HepG2 (cell line): ENCODE results near the gene ABCG4. TPM values are rescaled to one million over a fixed set of nuclear protein-coding genes. Genes with fewer than 3 reads are reported as not detected.

Source experiments
- ATAC-seq: fragments of 200-7000 bp; cut with Tn5 transposase; 3 replicates; pipeline ENCODE4 v1.9.1; 2020; ENCODE audit warnings: mild to moderate bottlenecking, moderate library complexity
- BruUV-seq: library from RNA; stranded (reverse); fragments of 400-500 nt; replicated peaks from 2 replicates; lab custom pipeline; 2021; lab: Mats Ljungman, UMichigan
- CTCF ChIA-PET: fragments of 300-600 bp; formaldehyde crosslinking; extraction: SDS; loops from one replicate; lab custom pipeline; 2021; ENCODE audit warnings: low total read pairs, inconsistent platforms, low intra/inter-chr PET ratio; lab: Yijun Ruan, JAX
- POLR2A ChIA-PET: fragments of 350-600 bp; sonication (Branson Sonifier 250); formaldehyde crosslinking; loops from one replicate; lab custom pipeline; 2020; ENCODE audit warnings: antibody characterized with exemption, inconsistent platforms; lab: Yijun Ruan, JAX
- DNase-seq: peaks from one replicate; pipeline ENCODE4 v3.0.0-alpha.2; 2015; ENCODE audit warnings: low spot score
- FAIRE-seq: peaks from 3 replicates; lab custom pipeline; 2011; peaks lifted over from hg19 to GRCh38; lab: Jason Lieb, UNC
- H2AFZ ChIP-seq: one replicate; pipeline ENCODE4 v1.6.1; 2011; ENCODE audit warnings: low read length, inconsistent platforms
- H3K27ac ChIP-seq: fragments of 300-600 bp; 3 replicates; pipeline ENCODE4 v1.8.0; 2011; ENCODE audit warnings: mixed run types, mild to moderate bottlenecking, mixed read lengths, low read length, inconsistent platforms; ENCODE audit not compliant: insufficient read depth; ENCODE audit errors: extremely low read length
- H3K27me3 ChIP-seq, 2 experiments: fragments of 200-600 bp in 1 of 2; 2 replicates in 1 of 2; 3 replicates in 1 of 2; pipeline versions ENCODE4 v1.6.0 to v1.8.0; 2011; ENCODE audit warnings: low read length in 2 of 2, mild to moderate bottlenecking in 2 of 2, moderate library complexity in 2 of 2, inconsistent platforms in 1 of 2; ENCODE audit not compliant: insufficient read depth in 2 of 2, control insufficient read depth in 1 of 2
- H3K36me3 ChIP-seq, 2 experiments: fragments of 200-600 bp in 1 of 2; replicated peaks in 1 of 2; 2 replicates in 1 of 2; 3 replicates in 1 of 2; pipeline versions ENCODE4 v1.5.1 to v1.8.0; 2011; ENCODE audit warnings: low read length in 2 of 2, inconsistent platforms in 1 of 2; ENCODE audit not compliant: insufficient read depth in 2 of 2, control insufficient read depth in 1 of 2
- H3K4me1 ChIP-seq: 2 replicates; pipeline ENCODE4 v1.5.1; 2012; ENCODE audit warnings: low read length, inconsistent platforms; ENCODE audit not compliant: insufficient read depth
- H3K4me2 ChIP-seq: 2 replicates; pipeline ENCODE4 v1.6.0; 2011; ENCODE audit warnings: low read depth, low read length, inconsistent platforms
- H3K4me3 ChIP-seq, 3 experiments: fragments of 200-600 bp in 1 of 3; sonication (generic), shearing (Covaris generic) in 1 of 3; replicated peaks in 1 of 3; 2 replicates each; pipeline ENCODE4 v1.5.1; 2011 to 2016; ENCODE audit warnings: low read length in 3 of 3, inconsistent platforms in 2 of 3, low read depth in 2 of 3, mild to moderate bottlenecking in 2 of 3, control low read depth in 1 of 3, mixed read lengths in 1 of 3; ENCODE audit not compliant: insufficient read depth in 1 of 3
- H3K79me2 ChIP-seq: one replicate; pipeline ENCODE4 v1.6.1; 2011; ENCODE audit warnings: low read length, inconsistent platforms; ENCODE audit not compliant: insufficient read depth
- H3K9ac ChIP-seq: 2 replicates; pipeline ENCODE4 v1.6.0; 2011; ENCODE audit warnings: mild to moderate bottlenecking, low read depth, low read length, inconsistent platforms; ENCODE audit not compliant: insufficient read depth
- H3K9me3 ChIP-seq: 2 replicates; pipeline ENCODE4 v1.5.1; 2012; ENCODE audit warnings: mild to moderate bottlenecking, low read length
- H4K20me1 ChIP-seq: 2 replicates; pipeline ENCODE4 v1.6.0; 2011; ENCODE audit warnings: inconsistent platforms, mild to moderate bottlenecking, low read length, moderate library complexity; ENCODE audit not compliant: insufficient read depth
- ARNT ChIP-seq: fragments of 450-650 bp; IDR thresholded peaks from 2 replicates; pipeline ENCODE4 v1.6.1; 2017
- ELF4 ChIP-seq: sonication (generic); formaldehyde crosslinking; IDR thresholded peaks from 2 replicates; pipeline ENCODE4 v1.5.0; 2020; ENCODE audit warnings: missing genetic modification reagents, mild to moderate bottlenecking, moderate library complexity, borderline replicate concordance
- HMG20A ChIP-seq: IDR thresholded peaks from 2 replicates; pipeline ENCODE4 v1.6.1; 2016; ENCODE audit warnings: borderline replicate concordance
- LCORL ChIP-seq, 2 experiments: fragments of 450-650 bp in 1 of 2; sonication (generic) in 1 of 2; formaldehyde crosslinking in 1 of 2; IDR thresholded peaks; 2 replicates each; pipeline versions ENCODE4 v1.5.0 to v1.6.1; 2017 to 2020; ENCODE audit warnings: antibody characterized with exemption in 1 of 2, missing genetic modification reagents in 1 of 2
- NKX3-1 ChIP-seq: sonication (generic); formaldehyde crosslinking; IDR thresholded peaks from 2 replicates; pipeline ENCODE4 v1.5.0; 2020; ENCODE audit warnings: missing genetic modification reagents
- RELA ChIP-seq: sonication (generic); formaldehyde crosslinking; IDR thresholded peaks from 2 replicates; pipeline ENCODE4 v1.4.0; 2020; ENCODE audit warnings: missing genetic modification reagents
- ZMAT3 ChIP-seq: sonication (generic); formaldehyde crosslinking; conservative IDR thresholded peaks from 2 replicates; pipeline ENCODE4 v1.7.0; 2021; ENCODE audit warnings: missing genetic modification reagents
- ZNF253 ChIP-seq: sonication (generic); formaldehyde crosslinking; IDR thresholded peaks from 2 replicates; pipeline ENCODE4 v1.8.0; 2022; ENCODE audit warnings: mild to moderate bottlenecking, missing genetic modification reagents, borderline replicate concordance
- ZNF30 ChIP-seq: sonication (generic); formaldehyde crosslinking; IDR thresholded peaks from 2 replicates; pipeline ENCODE4 v1.5.0; 2020; ENCODE audit warnings: mild to moderate bottlenecking, missing genetic modification reagents
- ZNF792 ChIP-seq: IDR thresholded peaks from 2 replicates; pipeline ENCODE4 v1.6.1; 2016
- ZNF839 ChIP-seq: sonication (generic); formaldehyde crosslinking; IDR thresholded peaks from 2 replicates; pipeline ENCODE4 v1.4.0; 2020; ENCODE audit warnings: missing genetic modification reagents, mild to moderate bottlenecking, borderline replicate concordance
- WGBS: methylation state at CpG from one replicate; pipeline ENCODE4 v1.1.6; 2017; ENCODE audit warnings: low lambda C conversion rate; 5-methylcytosine and 5-hydroxymethylcytosine counted together
- in situ Hi-C: cut with HindIII; loops from 2 replicates; pipeline ENCODE4 v1.10.0; 2017; ENCODE audit warnings: low pct_unique_long_range_greater_than_20kb; ENCODE audit not compliant: extremely low pct_ligation_motif_present
- intact Hi-C: fragments of 100-400 bp; cut with micrococcal nuclease; formaldehyde crosslinking; loops from one replicate; pipeline ENCODE4 v1.10.0; 2022; ENCODE audit not compliant: unreplicated experiment
- polyA plus RNA-seq, 8 experiments: library from polyadenylated mRNA; depleted of rRNA in 3 of 8; stranded (reverse) in 7 of 8; unstranded in 1 of 8; fragments of >200 nt; fragmentation: Illumina TruSeq in 4 of 8; extraction: Trizol in 4 of 8; gene quantifications; 2 replicates each; pipeline versions ENCODE4 v1.2.1 to v1.2.3, GENCODE V29; 2011 to 2016; ENCODE audit warnings: low read depth in 4 of 8, missing spikeins in 1 of 8, mixed read lengths in 1 of 8; ENCODE audit not compliant: insufficient read depth in 1 of 8
- total RNA-seq, 5 experiments: library from RNA; depleted of rRNA; stranded (reverse); fragments of >200 nt; fragmentation: Illumina TruSeq; extraction: Trizol; gene quantifications; 2 replicates each; pipeline ENCODE4 v1.2.3, GENCODE V29; 2016; ENCODE audit warnings: low read depth in 1 of 5
- TF ChIP-seq, protein P1 (sequence below): sonication (generic); formaldehyde crosslinking; IDR thresholded peaks from 2 replicates; pipeline ENCODE4 v1.5.0; 2020; ENCODE audit warnings: missing genetic modification reagents
- TF ChIP-seq, protein P2 (sequence below): sonication (generic); formaldehyde crosslinking; IDR thresholded peaks from 2 replicates; pipeline ENCODE4 v1.5.0; 2020; ENCODE audit warnings: mild to moderate bottlenecking, missing genetic modification reagents
- TF ChIP-seq, protein P3 (sequence below): sonication (generic); formaldehyde crosslinking; IDR thresholded peaks from 2 replicates; pipeline ENCODE4 v1.8.0; 2023; ENCODE audit warnings: mild to moderate bottlenecking, missing genetic modification reagents
- TF ChIP-seq, protein P4 (sequence below): fragments of 450-650 bp; IDR thresholded peaks from 2 replicates; pipeline ENCODE4 v1.6.1; 2016

ABCG4 gene
- total and polyA plus RNA-seq, 2 of the 13 experiments (the other 11 are each of a cell fraction or from before 2014, with no cell fraction given) = not detected

DNA sequence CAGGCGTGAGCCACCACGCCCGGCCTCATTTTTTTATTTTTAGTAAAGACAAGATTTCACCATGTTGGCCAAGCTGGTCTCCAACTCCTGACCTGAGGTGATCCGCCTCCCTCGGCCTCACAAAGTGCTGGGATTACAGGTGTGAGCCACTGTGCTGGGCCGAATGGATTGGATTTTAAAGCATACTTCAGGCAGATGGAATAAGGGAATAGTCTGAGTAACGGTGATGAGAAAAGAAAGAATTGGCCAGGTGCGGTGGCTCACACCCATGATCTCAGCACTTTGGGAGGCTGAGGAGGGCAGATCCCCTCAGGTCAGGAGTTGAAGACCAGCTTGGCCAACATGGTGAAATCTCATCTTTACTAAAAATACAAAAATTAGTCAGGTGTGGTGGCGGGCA lies 55.2 kb downstream of the ABCG4 start:
- Histone ChIP-seq H3K4me3 (no peak overlapping the region), H3K27ac (no peak overlapping the region), H4K20me1 (no peaks in the 10 kb centered on the region), H3K79me2 (peaks cover 22% of the 10 kb centered on the region), H3K4me1 (peaks cover 28% of the 10 kb centered on the region), H2AFZ (no peak overlapping the region), H3K9ac (no peak overlapping the region), H3K27me3 (no peaks in the 10 kb centered on the region; a peak in 1 of 5 replicates), H3K36me3 (no peaks in the 10 kb centered on the region), H3K9me3 (no peaks in the 10 kb centered on the region), H3K4me2 (no peak overlapping the region)
- TF ChIP-seq, protein P1, sequence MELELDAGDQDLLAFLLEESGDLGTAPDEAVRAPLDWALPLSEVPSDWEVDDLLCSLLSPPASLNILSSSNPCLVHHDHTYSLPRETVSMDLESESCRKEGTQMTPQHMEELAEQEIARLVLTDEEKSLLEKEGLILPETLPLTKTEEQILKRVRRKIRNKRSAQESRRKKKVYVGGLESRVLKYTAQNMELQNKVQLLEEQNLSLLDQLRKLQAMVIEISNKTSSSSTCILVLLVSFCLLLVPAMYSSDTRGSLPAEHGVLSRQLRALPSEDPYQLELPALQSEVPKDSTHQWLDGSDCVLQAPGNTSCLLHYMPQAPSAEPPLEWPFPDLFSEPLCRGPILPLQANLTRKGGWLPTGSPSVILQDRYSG = no peak
- TF ChIP-seq NKX3-1 (CRISPR knock-in tag) = no peak
- no peak for TF ChIP-seq ZNF253 (CRISPR knock-in tag)
- TF ChIP-seq ZMAT3 (CRISPR knock-in tag) = no peak
- TF ChIP-seq, protein P2, sequence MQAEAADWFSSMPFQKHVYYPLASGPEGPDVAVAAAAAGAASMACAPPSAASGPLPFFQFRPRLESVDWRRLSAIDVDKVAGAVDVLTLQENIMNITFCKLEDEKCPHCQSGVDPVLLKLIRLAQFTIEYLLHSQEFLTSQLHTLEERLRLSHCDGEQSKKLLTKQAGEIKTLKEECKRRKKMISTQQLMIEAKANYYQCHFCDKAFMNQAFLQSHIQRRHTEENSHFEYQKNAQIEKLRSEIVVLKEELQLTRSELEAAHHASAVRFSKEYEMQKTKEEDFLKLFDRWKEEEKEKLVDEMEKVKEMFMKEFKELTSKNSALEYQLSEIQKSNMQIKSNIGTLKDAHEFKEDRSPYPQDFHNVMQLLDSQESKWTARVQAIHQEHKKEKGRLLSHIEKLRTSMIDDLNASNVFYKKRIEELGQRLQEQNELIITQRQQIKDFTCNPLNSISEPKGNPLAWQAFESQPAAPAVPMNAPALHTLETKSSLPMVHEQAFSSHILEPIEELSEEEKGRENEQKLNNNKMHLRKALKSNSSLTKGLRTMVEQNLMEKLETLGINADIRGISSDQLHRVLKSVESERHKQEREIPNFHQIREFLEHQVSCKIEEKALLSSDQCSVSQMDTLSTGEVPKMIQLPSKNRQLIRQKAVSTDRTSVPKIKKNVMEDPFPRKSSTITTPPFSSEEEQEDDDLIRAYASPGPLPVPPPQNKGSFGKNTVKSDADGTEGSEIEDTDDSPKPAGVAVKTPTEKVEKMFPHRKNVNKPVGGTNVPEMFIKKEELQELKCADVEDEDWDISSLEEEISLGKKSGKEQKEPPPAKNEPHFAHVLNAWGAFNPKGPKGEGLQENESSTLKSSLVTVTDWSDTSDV (CRISPR knock-in tag) = no peak
- no peak for TF ChIP-seq ZNF839 (CRISPR knock-in tag)
- TF ChIP-seq, protein P3, sequence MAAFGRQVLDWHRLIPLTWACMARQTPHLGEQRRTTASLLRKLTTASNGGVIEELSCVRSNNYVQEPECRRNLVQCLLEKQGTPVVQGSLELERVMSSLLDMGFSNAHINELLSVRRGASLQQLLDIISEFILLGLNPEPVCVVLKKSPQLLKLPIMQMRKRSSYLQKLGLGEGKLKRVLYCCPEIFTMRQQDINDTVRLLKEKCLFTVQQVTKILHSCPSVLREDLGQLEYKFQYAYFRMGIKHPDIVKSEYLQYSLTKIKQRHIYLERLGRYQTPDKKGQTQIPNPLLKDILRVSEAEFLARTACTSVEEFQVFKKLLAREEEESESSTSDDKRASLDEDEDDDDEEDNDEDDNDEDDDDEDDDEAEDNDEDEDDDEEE (CRISPR knock-in tag) = no peak
- TF ChIP-seq ZNF792 (CRISPR knock-in tag) = no peak
- TF ChIP-seq ZNF30 (CRISPR knock-in tag) = no peak
- no peak for TF ChIP-seq HMG20A (CRISPR knock-in tag)
- no peak for TF ChIP-seq LCORL (IDR thresholded peaks at IDR 0.05)
- no peak for TF ChIP-seq LCORL (CRISPR knock-in tag; IDR thresholded peaks at IDR 0.05)
- TF ChIP-seq RELA (CRISPR knock-in tag) = no peak
- TF ChIP-seq, protein P4, sequence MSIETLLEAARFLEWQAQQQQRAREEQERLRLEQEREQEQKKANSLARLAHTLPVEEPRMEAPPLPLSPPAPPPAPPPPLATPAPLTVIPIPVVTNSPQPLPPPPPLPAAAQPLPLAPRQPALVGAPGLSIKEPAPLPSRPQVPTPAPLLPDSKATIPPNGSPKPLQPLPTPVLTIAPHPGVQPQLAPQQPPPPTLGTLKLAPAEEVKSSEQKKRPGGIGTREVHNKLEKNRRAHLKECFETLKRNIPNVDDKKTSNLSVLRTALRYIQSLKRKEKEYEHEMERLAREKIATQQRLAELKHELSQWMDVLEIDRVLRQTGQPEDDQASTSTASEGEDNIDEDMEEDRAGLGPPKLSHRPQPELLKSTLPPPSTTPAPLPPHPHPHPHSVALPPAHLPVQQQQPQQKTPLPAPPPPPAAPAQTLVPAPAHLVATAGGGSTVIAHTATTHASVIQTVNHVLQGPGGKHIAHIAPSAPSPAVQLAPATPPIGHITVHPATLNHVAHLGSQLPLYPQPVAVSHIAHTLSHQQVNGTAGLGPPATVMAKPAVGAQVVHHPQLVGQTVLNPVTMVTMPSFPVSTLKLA = no peak
- no peak for TF ChIP-seq ELF4
- TF ChIP-seq ARNT = no peak
- DNase-seq = no peak
- ATAC-seq = no peak
- in situ Hi-C loops = no loop called here
- intact Hi-C loops = loop anchor here (2.0 to 10.0 kb wide), 2 partner anchors 121 to 171 kb away; no protein-coding TSS in a partner anchor
- BruUV-seq = no TSS peak
- no peak for FAIRE-seq
- 64% methylated on average over 9 of the region's 9 CpGs for WGBS
- ChIA-PET CTCF (no interaction called here), POLR2A (no interaction called here)
